Esophagus (tissue), 2 donors: Measurements from ENCODE around the gene MTERF1. TPM values are rescaled to one million over a fixed set of nuclear protein-coding genes. Genes with fewer than 3 reads are reported as not detected.
A peak's percentile ranks its signal among the peaks of the same experiment; 100 is the strongest.
"Not testable (repeated sequence)": the region's sequence is repeated elsewhere in the genome, so short reads cannot be mapped to it uniquely, and the experiment has no call there.

Experiments
- H3K27ac ChIP-seq, 2 donors: one replicate each; pipeline ENCODE4 v1.5.1; 2013; ENCODE audit warnings: low read depth in 2 of 2, mild to moderate bottlenecking in 2 of 2, inconsistent platforms in 1 of 2, low read length in 1 of 2, moderate library complexity in 1 of 2
- H3K27me3 ChIP-seq, 2 donors: one replicate each; pipeline ENCODE4 v1.6.1; 2013; ENCODE audit warnings: low read length in 2 of 2, control low read depth in 1 of 2, mild to moderate bottlenecking in 1 of 2; ENCODE audit not compliant: insufficient read depth in 2 of 2, control insufficient read depth in 1 of 2
- H3K36me3 ChIP-seq, 2 donors: one replicate each; pipeline ENCODE4 v1.6.1; 2013; ENCODE audit warnings: low read length in 1 of 2; ENCODE audit not compliant: control insufficient read depth in 2 of 2, insufficient read depth in 2 of 2
- H3K4me1 ChIP-seq, 2 donors: one replicate each; pipeline ENCODE4 v1.6.1; 2013; ENCODE audit warnings: low read length in 1 of 2; ENCODE audit not compliant: control insufficient read depth in 2 of 2, insufficient read depth in 2 of 2
- H3K4me3 ChIP-seq, 2 donors: one replicate each; pipeline ENCODE4 v1.5.1; 2013; ENCODE audit warnings: low read length in 2 of 2, mild to moderate bottlenecking in 2 of 2, low read depth in 1 of 2, moderate library complexity in 1 of 2
- H3K9me3 ChIP-seq, 2 donors: one replicate each; pipeline ENCODE4 v1.6.1; 2013; ENCODE audit warnings: mild to moderate bottlenecking in 2 of 2, low read depth in 1 of 2, low read length in 1 of 2, moderate library complexity in 1 of 2; ENCODE audit not compliant: control insufficient read depth in 2 of 2, insufficient read depth in 1 of 2
- WGBS, 2 donors: extraction: QIAGEN DNeasy Blood & Tissue Kit; methylation state at CpG; one replicate each; pipeline ENCODE4 v1.1.7; 2013; 5-methylcytosine and 5-hydroxymethylcytosine counted together
- polyA plus RNA-seq, 2 donors: library from polyadenylated mRNA; stranded (reverse); fragments of 200-250 nt; gene quantifications; one replicate each; pipeline ENCODE4 v1.2.3, GENCODE V29; 2013
- donor health status: healthy with polysubstance abuse.
- donor health status: Bipolar disorder and iron deficiency.

The MTERF1 gene
- polyA plus RNA-seq, 2 donors: 6.0 to 8.3 TPM

GRCh38 chr7:91887336-91888213 is 7.1 kb upstream of the MTERF1 start:
- 93 to 94% methylated on average over 50 to 54 of the region's 54 CpGs for WGBS, 2 donors

GRCh38 chr7:91883676-91884362 is 3.3 kb upstream of the MTERF1 start:
- 89 to 100% methylated on average over 1 of the region's 1 CpG for WGBS, 2 donors
- H3K4me1 ChIP-seq: peaks cover 0 to 2% of the 10 kb centered on the region in 2 donors
- peaks cover 0 to 3% of the 10 kb centered on the region in 2 donors for H3K9me3 ChIP-seq
- no peaks in the 10 kb centered on the region for H3K36me3 ChIP-seq
- H3K27ac ChIP-seq: no peak overlapping the region
- H3K27me3 ChIP-seq: no peaks in the 10 kb centered on the region
- no peak overlapping the region for H3K4me3 ChIP-seq

More at GRCh38 chr7:91887336-91888213, 7.1 kb upstream of the MTERF1 start:
- not testable (repeated sequence) for H3K9me3 ChIP-seq, H3K27ac ChIP-seq, H3K4me1 ChIP-seq, H3K4me3 ChIP-seq, H3K36me3 ChIP-seq, H3K27me3 ChIP-seq

GRCh38 chr7:91880016-91880412 is 488 bp downstream of the MTERF1 start:
- Histone ChIP-seq H3K36me3 (no peaks in the 10 kb centered on the region), H3K4me3 (peak overlapping the region; percentile 62 to 96), H3K27ac (peak overlapping the region in 1 of 2 donors; percentile 74), H3K27me3 (no peaks in the 10 kb centered on the region), H3K9me3 (no peaks in the 10 kb centered on the region), H3K4me1 (peaks cover 0 to 2% of the 10 kb centered on the region in 2 donors)
- 2 to 4% methylated on average over 9 of the region's 9 CpGs for WGBS, 2 donors

GRCh38 chr7:91876391-91877133 is 3.9 kb downstream of the MTERF1 start:
- Histone ChIP-seq H3K4me1 (peaks cover 0 to 2% of the 10 kb centered on the region in 2 donors), H3K4me3 (no peak overlapping the region), H3K27ac (no peak overlapping the region), H3K27me3 (no peaks in the 10 kb centered on the region), H3K9me3 (no peaks in the 10 kb centered on the region), H3K36me3 (no peaks in the 10 kb centered on the region)
- 47 to 56% methylated on average over 4 of the region's 4 CpGs for WGBS, 2 donors

GRCh38 chr7:91875851-91876250 is 4.7 kb downstream of the MTERF1 start:
- WGBS, 2 donors: 77 to 87% methylated on average over 3 of the region's 3 CpGs

GRCh38 chr7:91872928-91873327 is 7.6 kb downstream of the MTERF1 start:
- Histone ChIP-seq H3K27me3 (no peaks in the 10 kb centered on the region), H3K4me3 (no peak overlapping the region), H3K9me3 (no peaks in the 10 kb centered on the region), H3K36me3 (no peaks in the 10 kb centered on the region), H3K27ac (no peak overlapping the region), H3K4me1 (no peaks in the 10 kb centered on the region)

More at GRCh38 chr7:91875851-91876250, 4.7 kb downstream of the MTERF1 start:
- Histone ChIP-seq H3K36me3 (no peaks in the 10 kb centered on the region), H3K4me3 (no peak overlapping the region), H3K27ac (no peak overlapping the region), H3K9me3 (no peaks in the 10 kb centered on the region), H3K4me1 (peaks cover 0 to 2% of the 10 kb centered on the region in 2 donors), H3K27me3 (no peaks in the 10 kb centered on the region)

- no peak overlapping the region for H3K27ac ChIP-seq
- H3K27me3 ChIP-seq: no peaks in the 10 kb centered on the region
- no peaks in the 10 kb centered on the region for H3K9me3 ChIP-seq
- no peak overlapping the region for H3K4me3 ChIP-seq
- H3K36me3 ChIP-seq: no peaks in the 10 kb centered on the region
- no peaks in the 10 kb centered on the region for H3K4me1 ChIP-seq
These were observed 8.4 kb downstream of the MTERF1 start for GRCh38 chr7:91872069-91872468.

- Histone ChIP-seq H3K9me3 (no peaks in the 10 kb centered on the region), H3K4me1 (no peaks in the 10 kb centered on the region), H3K4me3 (no peak overlapping the region), H3K27me3 (no peaks in the 10 kb centered on the region), H3K27ac (no peak overlapping the region), H3K36me3 (no peaks in the 10 kb centered on the region)
- WGBS, 2 donors: 88 to 90% methylated on average over 1 of the region's 1 CpG
These were observed 10.8 kb downstream of the MTERF1 start for GRCh38 chr7:91869661-91870060.

- WGBS, 2 donors: 26 to 28% methylated on average over 2 of the region's 2 CpGs
- no peaks in the 10 kb centered on the region for H3K36me3 ChIP-seq
- no peak overlapping the region for H3K27ac ChIP-seq
- no peaks in the 10 kb centered on the region for H3K4me1 ChIP-seq
- H3K27me3 ChIP-seq: no peaks in the 10 kb centered on the region
- no peak overlapping the region for H3K4me3 ChIP-seq
- no peaks in the 10 kb centered on the region for H3K9me3 ChIP-seq
These were observed 13.8 kb downstream of the MTERF1 start for GRCh38 chr7:91866599-91867148.
